Subcutaneous abdominal adipose tissue (tissue), 5 donors: Measurements from ENCODE around the gene TULP4.

Experiments used
- H3K27ac ChIP-seq: one replicate; pipeline ENCODE4 v1.7.0; 2013; ENCODE audit warnings: low read depth, mild to moderate bottlenecking, inconsistent platforms, low read length, moderate library complexity
- H3K27me3 ChIP-seq, 5 donors: one replicate each; pipeline ENCODE4 v1.7.0; 2013; ENCODE audit warnings: low read length in 5 of 5, inconsistent platforms in 1 of 5; ENCODE audit not compliant: control insufficient read depth in 5 of 5, insufficient read depth in 4 of 5
- H3K36me3 ChIP-seq, 5 donors: one replicate each; pipeline ENCODE4 v1.7.0; 2013; ENCODE audit warnings: low read length in 5 of 5; ENCODE audit not compliant: control insufficient read depth in 5 of 5, insufficient read depth in 5 of 5
- H3K4me1 ChIP-seq, 5 donors: one replicate each; pipeline ENCODE4 v1.7.0; 2013; ENCODE audit warnings: low read length in 5 of 5, mild to moderate bottlenecking in 3 of 5, moderate library complexity in 1 of 5; ENCODE audit not compliant: control insufficient read depth in 5 of 5, insufficient read depth in 5 of 5
- H3K4me3 ChIP-seq, 5 donors: one replicate each; pipeline ENCODE4 v1.7.0; 2013; ENCODE audit warnings: low read length in 5 of 5, low read depth in 1 of 5
- H3K9ac ChIP-seq, 5 donors: one replicate each; pipeline ENCODE4 v1.7.0; 2013; ENCODE audit warnings: low read length in 5 of 5, mild to moderate bottlenecking in 4 of 5, moderate library complexity in 3 of 5
- H3K9me3 ChIP-seq, 5 donors: one replicate each; pipeline ENCODE4 v1.7.0; 2013; ENCODE audit warnings: low read length in 5 of 5; ENCODE audit not compliant: control insufficient read depth in 5 of 5
- donor health status: healthy.
- donor health status: healthy.
- donor health status: healthy.
- donor health status: healthy.
- donor health status: healthy.

Gene TULP4

GRCh38 chr6:158283304-158283980, 28.8 kb upstream of the TULP4 start:
- peaks cover 0 to 3% (median 0%) of the 10 kb centered on the region in 5 donors for H3K36me3 ChIP-seq
- H3K4me1 ChIP-seq: peaks cover 0 to 39% (median 23%) of the 10 kb centered on the region in 5 donors
- no peaks in the 10 kb centered on the region for H3K27me3 ChIP-seq
- no peak overlapping the region for H3K4me3 ChIP-seq
- H3K9me3 ChIP-seq: no peaks in the 10 kb centered on the region
- peak overlapping the region; percentile 31 for H3K27ac ChIP-seq
- H3K9ac ChIP-seq: no peak overlapping the region

- H3K27me3 ChIP-seq: no peaks in the 10 kb centered on the region
- H3K36me3 ChIP-seq: peaks cover 0 to 3% (median 0%) of the 10 kb centered on the region in 5 donors
- no peak overlapping the region for H3K9ac ChIP-seq
- no peak overlapping the region for H3K4me3 ChIP-seq
- H3K9me3 ChIP-seq: no peaks in the 10 kb centered on the region
- H3K4me1 ChIP-seq: peaks cover 0 to 39% (median 23%) of the 10 kb centered on the region in 5 donors
- H3K27ac ChIP-seq: peak overlapping the region; percentile 31
Observed at GRCh38 chr6:158284007-158284875, 28.0 kb upstream of the TULP4 start.

- Histone ChIP-seq H3K36me3 (peaks cover 0 to 3% (median 0%) of the 10 kb centered on the region in 5 donors), H3K4me3 (no peak overlapping the region), H3K27ac (peak overlapping the region; percentile 14), H3K9ac (no peak overlapping the region), H3K9me3 (no peaks in the 10 kb centered on the region), H3K27me3 (no peaks in the 10 kb centered on the region), H3K4me1 (peaks cover 0 to 39% (median 23%) of the 10 kb centered on the region in 5 donors)
Observed at GRCh38 chr6:158284876-158285655, 27.2 kb upstream of the TULP4 start.

DNA sequence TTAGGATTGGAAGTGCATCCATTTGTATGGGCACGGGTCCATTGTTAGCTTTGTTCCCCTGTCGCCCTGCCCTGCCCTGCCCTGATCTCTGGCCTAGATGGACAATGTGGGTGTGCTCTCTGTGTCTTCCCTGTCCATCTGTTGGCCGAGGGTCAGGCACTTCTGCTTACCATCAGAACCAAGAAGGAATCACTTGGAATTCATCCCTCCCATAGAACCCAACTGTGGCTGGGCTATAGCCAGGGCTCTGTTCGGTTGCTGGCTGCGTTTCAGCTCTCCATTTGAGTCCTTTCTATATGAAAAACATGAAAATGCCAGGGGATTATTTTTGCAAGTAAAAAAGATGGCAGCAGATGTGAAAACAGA, 26.6 kb upstream of the TULP4 start:
- H3K4me3 ChIP-seq: no peak overlapping the region
- no peaks in the 10 kb centered on the region for H3K9me3 ChIP-seq
- peaks cover 0 to 39% (median 23%) of the 10 kb centered on the region in 5 donors for H3K4me1 ChIP-seq
- no peaks in the 10 kb centered on the region for H3K27me3 ChIP-seq
- H3K27ac ChIP-seq: peak overlapping the region; percentile 8
- H3K36me3 ChIP-seq: peaks cover 0 to 3% (median 0%) of the 10 kb centered on the region in 5 donors
- no peak overlapping the region for H3K9ac ChIP-seq

- no peak overlapping the region for H3K4me3 ChIP-seq
- peaks cover 0 to 3% (median 0%) of the 10 kb centered on the region in 5 donors for H3K36me3 ChIP-seq
- H3K27me3 ChIP-seq: no peaks in the 10 kb centered on the region
- peak overlapping the region; percentile 8 for H3K27ac ChIP-seq
- peaks cover 0 to 39% (median 23%) of the 10 kb centered on the region in 5 donors for H3K4me1 ChIP-seq
- no peaks in the 10 kb centered on the region for H3K9me3 ChIP-seq
- peak overlapping the region in 1 of 5 donors; percentile 17 for H3K9ac ChIP-seq
Observed at GRCh38 chr6:158286413-158286812, 25.9 kb upstream of the TULP4 start.

DNA sequence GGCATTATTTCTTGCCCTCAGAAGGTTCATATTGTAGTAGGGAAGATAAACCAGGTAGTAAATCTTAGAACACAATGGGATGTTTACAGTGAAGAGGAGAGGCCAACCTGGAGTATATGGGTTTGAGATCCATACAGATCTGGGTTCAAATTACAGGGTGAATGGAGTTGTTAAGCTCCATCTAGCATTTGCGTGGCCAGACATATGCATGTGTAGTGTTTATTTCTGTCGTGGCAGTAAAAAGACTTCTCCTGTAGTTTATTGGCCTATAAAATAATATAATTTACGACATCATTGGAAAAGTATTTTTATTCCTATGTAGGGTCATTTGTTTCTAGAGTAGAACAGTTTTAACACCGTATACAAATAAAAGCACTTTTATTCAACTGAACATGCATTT, 25.2 kb upstream of the TULP4 start:
- peaks cover 0 to 33% (median 23%) of the 10 kb centered on the region in 5 donors for H3K4me1 ChIP-seq
- H3K27ac ChIP-seq: peak overlapping the region; percentile 8
- peaks cover 0 to 3% (median 0%) of the 10 kb centered on the region in 5 donors for H3K36me3 ChIP-seq
- no peak overlapping the region for H3K9ac ChIP-seq
- H3K9me3 ChIP-seq: no peaks in the 10 kb centered on the region
- H3K4me3 ChIP-seq: no peak overlapping the region
- no peaks in the 10 kb centered on the region for H3K27me3 ChIP-seq

DNA sequence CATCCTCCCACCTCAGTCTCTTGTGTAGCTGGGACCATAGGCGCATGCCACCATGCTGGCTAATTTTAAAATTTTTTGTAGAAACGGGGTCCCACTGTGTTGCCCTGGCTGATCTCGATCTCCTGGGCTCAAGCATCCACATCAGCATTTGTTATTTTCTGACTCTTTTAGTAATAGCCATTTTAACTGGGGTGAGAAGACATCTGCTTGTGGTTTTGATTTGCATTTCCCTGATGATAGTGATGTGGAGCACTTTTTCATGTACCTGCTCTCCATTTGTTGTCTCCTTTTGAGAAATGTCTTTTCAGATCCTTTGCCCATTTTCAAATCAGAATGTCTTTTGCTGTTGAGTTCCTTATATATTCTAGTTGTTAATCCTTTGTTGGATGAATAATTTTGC, 22.2 kb upstream of the TULP4 start:
- Histone ChIP-seq H3K9ac (no peak overlapping the region), H3K27ac (no peak overlapping the region), H3K9me3 (no peaks in the 10 kb centered on the region), H3K4me3 (no peak overlapping the region), H3K36me3 (peaks cover 0 to 3% (median 0%) of the 10 kb centered on the region in 5 donors), H3K27me3 (no peaks in the 10 kb centered on the region), H3K4me1 (peaks cover 0 to 20% (median 17%) of the 10 kb centered on the region in 5 donors)

DNA sequence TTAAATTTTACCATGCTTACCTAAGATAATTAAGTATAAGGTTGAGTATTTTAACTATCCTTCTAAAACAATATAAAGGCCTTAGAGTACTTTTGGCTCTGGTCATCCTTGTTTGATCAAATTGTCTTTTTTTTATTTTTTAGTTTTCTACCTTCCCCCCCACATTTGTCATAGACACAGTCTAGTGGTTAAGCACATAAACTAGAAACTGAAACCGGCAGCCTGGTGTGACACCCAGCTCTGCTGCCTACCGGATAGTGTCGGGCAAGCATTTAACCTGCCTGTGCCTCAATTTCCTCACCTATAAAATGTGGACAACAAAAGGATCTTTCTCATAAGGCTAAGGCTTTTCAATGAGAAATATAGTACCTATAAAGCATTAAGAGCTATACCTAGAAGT, 21.6 kb upstream of the TULP4 start:
- H3K9ac ChIP-seq: no peak overlapping the region
- no peak overlapping the region for H3K4me3 ChIP-seq
- H3K4me1 ChIP-seq: peaks cover 0 to 14% (median 12%) of the 10 kb centered on the region in 5 donors
- no peak overlapping the region for H3K27ac ChIP-seq
- H3K9me3 ChIP-seq: no peaks in the 10 kb centered on the region
- no peaks in the 10 kb centered on the region for H3K27me3 ChIP-seq
- H3K36me3 ChIP-seq: peaks cover 0 to 3% (median 0%) of the 10 kb centered on the region in 5 donors

GRCh38 chr6:158292016-158292415, 20.2 kb upstream of the TULP4 start:
- H3K4me1 ChIP-seq: peaks cover 0 to 1% (median 0%) of the 10 kb centered on the region in 5 donors
- peaks cover 0 to 3% (median 0%) of the 10 kb centered on the region in 5 donors for H3K9me3 ChIP-seq
- H3K4me3 ChIP-seq: no peak overlapping the region
- no peak overlapping the region for H3K27ac ChIP-seq
- H3K27me3 ChIP-seq: no peaks in the 10 kb centered on the region
- H3K9ac ChIP-seq: no peak overlapping the region
- peaks cover 0 to 3% (median 0%) of the 10 kb centered on the region in 5 donors for H3K36me3 ChIP-seq
